Stimulated activated CD4-positive, alpha-beta T cell treated with anti-CD3 and anti-CD28 coated beads, Interleukin-1b, Interleukin-23, amount 100 ng/mL, for 1 hour (primary cell): ENCODE measurements around the gene ASB14.

Experiments
- DNase-seq, 2 donors: peaks; one replicate each; pipeline ENCODE4 v3.0.0-alpha.2; 2020; ENCODE audit warnings: low read depth in 2 of 2

Gene ASB14

GRCh38 chr3:57261119-57261518, 31.4 kb downstream of the ASB14 start:
- DNase-seq: no peak

- DNase-seq: no peak
These were observed 34.8 kb downstream of the ASB14 start for GRCh38 chr3:57257678-57258077.

GRCh38 chr3:57256844-57257243, 35.6 kb downstream of the ASB14 start:
- DNase-seq: no peak

GRCh38 chr3:57252404-57252803, 40.1 kb downstream of the ASB14 start:
- no peak for DNase-seq

GRCh38 chr3:57244946-57245345, 47.5 kb downstream of the ASB14 start:
- no peak for DNase-seq

- no peak for DNase-seq
These were observed 57.6 kb downstream of the ASB14 start for GRCh38 chr3:57234613-57235575.

GRCh38 chr3:57233799-57234198, 58.7 kb downstream of the ASB14 start:
- no peak for DNase-seq

GRCh38 chr3:57230006-57230405, 62.5 kb downstream of the ASB14 start:
- DNase-seq: no peak

GRCh38 chr3:57227930-57228751, 64.3 kb downstream of the ASB14 start:
- DNase-seq: no peak

- peak; percentile 56 to 82 for DNase-seq
These were observed 65.1 kb downstream of the ASB14 start, which contains the start of gene APPL1 for GRCh38 chr3:57227204-57227929. Gene APPL1, plus strand, starts transcription at chr3:57227729. Its CDS starts 155 bp downstream, at chr3:57227884.

GRCh38 chr3:57226176-57226575, 66.3 kb downstream of the ASB14 start:
- no peak for DNase-seq

- no peak for DNase-seq
These were observed 67.6 kb downstream of the ASB14 start for GRCh38 chr3:57224856-57225255.

GRCh38 chr3:57221883-57222282, 70.6 kb downstream of the ASB14 start:
- no peak for DNase-seq
